GM12892 (cell line): ENCODE measurements around the gene KNDC1.
"Not testable (repeated sequence)": the region's sequence is repeated elsewhere in the genome, so short reads cannot be mapped to it uniquely, and the experiment has no call there.

ENCODE experiments used
- DNase-seq: peaks from one replicate; pipeline ENCODE4 v3.0.0; 2011; ENCODE audit not compliant: insufficient read length
- FAIRE-seq: peaks from 2 replicates; lab custom pipeline; 2011; peaks lifted over from hg19 to GRCh38; lab: Jason Lieb, UNC
- POLR2A ChIP-seq: IDR thresholded peaks from 2 replicates; pipeline ENCODE4 v1.6.1; 2011; ENCODE audit warnings: low read depth, low read length, control low read depth
- POLR2AphosphoS5 ChIP-seq: IDR thresholded peaks from 2 replicates; pipeline ENCODE4 v1.6.1; 2011; ENCODE audit warnings: low read depth, low read length, control low read depth
- TAF1 ChIP-seq: IDR thresholded peaks from 2 replicates; pipeline ENCODE4 v1.6.1; 2011; ENCODE audit warnings: low read depth, mild to moderate bottlenecking, control low read depth, low read length, borderline replicate concordance

KNDC1 gene

GRCh38 chr10:133167693-133168616, 7.9 kb downstream of the KNDC1 start:
- no peak for FAIRE-seq
- TF ChIP-seq POLR2A (no peak), POLR2AphosphoS5 (no peak), TAF1 (no peak)
- no peak for DNase-seq

DNA sequence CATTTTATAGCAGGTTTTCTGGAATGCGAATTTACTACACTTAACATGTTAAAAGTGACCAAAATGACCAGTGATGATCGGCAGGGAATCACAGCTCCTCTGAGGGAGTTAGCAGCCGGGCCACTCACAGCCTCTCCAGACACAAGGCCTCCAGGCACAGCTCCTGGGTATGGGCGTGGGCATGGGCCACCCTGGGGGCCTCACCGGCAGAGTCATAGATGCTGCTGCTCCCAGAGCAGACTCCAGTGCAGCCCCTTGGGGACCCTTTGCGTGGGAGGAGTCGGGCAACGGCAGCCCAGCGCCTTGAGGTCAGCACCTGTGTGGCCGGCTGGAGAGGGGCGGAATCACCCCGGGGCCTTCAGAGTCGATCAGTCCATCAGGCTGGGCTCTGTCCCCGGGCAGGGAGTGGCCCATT, 8.6 kb downstream of the KNDC1 start:
- FAIRE-seq (no peak), DNase-seq (no peak)
- no peak for TF ChIP-seq POLR2A
- TF ChIP-seq POLR2AphosphoS5, result no peak
- TF ChIP-seq TAF1, result no peak

- no peak for FAIRE-seq
- TF ChIP-seq POLR2A (no peak), TAF1 (no peak), POLR2AphosphoS5 (no peak)
- DNase-seq, result no peak
These were observed 9.3 kb downstream of the KNDC1 start for GRCh38 chr10:133169173-133169947.

DNA sequence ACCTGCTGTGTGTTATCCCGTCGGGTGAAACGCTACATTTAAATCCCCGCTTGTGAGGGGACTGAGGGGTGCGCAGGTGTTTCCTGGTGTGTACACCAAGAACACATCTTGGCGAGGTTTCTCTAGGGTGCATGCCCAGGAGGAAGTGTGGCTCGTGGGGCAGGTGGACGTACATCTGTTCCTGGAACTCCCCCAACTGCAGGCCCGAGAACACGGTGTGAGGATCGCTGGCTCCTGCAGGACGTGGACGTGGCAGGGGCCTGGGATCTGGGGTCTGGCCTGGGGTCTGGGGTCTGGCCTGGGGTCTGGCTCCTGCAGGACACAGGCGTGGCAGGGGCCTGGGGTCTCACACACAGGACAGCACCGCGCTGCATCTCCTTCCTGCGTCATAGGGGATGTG, 10.1 kb downstream of the KNDC1 start:
- FAIRE-seq, result no peak

GRCh38 chr10:133173860-133174640, 14.0 kb downstream of the KNDC1 start:
- TF ChIP-seq POLR2AphosphoS5 (no peak), POLR2A (no peak), TAF1 (no peak)
- FAIRE-seq (no peak), DNase-seq (no peak)

More for the DNA sequence above, 10.1 kb downstream of the KNDC1 start:
- no peak for DNase-seq
- TF ChIP-seq POLR2AphosphoS5, result no peak
- no peak for TF ChIP-seq POLR2A
- no peak for TF ChIP-seq TAF1

- no peak for FAIRE-seq
- TF ChIP-seq TAF1, result no peak
- TF ChIP-seq POLR2A, result no peak
- TF ChIP-seq POLR2AphosphoS5, result no peak
- no peak for DNase-seq
These were observed 14.8 kb downstream of the KNDC1 start for GRCh38 chr10:133174689-133175263.

DNA sequence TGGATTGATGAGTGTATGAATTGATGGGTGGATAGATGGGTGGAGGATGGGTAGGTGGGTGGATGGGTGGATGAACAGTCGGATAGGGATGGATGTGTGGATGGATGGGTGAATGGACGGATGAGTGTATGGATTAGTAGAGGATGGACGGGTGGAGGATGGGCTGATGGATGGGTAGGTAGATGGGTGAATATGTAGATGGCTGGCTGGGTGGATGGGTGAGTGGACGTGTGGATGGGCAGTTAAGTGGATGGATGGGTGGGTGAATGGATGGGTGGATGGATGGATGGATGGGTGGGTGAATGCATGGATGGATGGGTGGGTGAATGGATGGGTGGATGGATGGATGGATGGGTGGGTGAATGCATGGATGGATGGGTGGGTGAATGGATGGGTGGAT, 15.6 kb downstream of the KNDC1 start:
- FAIRE-seq, DNase-seq: not testable (repeated sequence)

GRCh38 chr10:133176546-133176945, 16.5 kb downstream of the KNDC1 start:
- FAIRE-seq (no peak), DNase-seq (no peak)
- TF ChIP-seq POLR2A (no peak), TAF1 (no peak), POLR2AphosphoS5 (no peak)

- FAIRE-seq, result no peak
- DNase-seq, result no peak
- TF ChIP-seq POLR2AphosphoS5 (no peak), TAF1 (no peak), POLR2A (no peak)
These were observed 17.6 kb downstream of the KNDC1 start for GRCh38 chr10:133177380-133178157.
